Fibroblast of villous mesenchyme (primary cell): ENCODE measurements around the gene F5. TPM values are rescaled to one million over a fixed set of nuclear protein-coding genes. Genes with fewer than 3 reads are reported as not detected.

Experiments used
- DNase-seq: peaks from one replicate; pipeline ENCODE4 v3.0.0-alpha.2; 2010; ENCODE audit warnings: low read depth
- H3K4me3 ChIP-seq: 2 replicates; pipeline ENCODE4 v1.5.1; 2011; ENCODE audit warnings: low read depth, mild to moderate bottlenecking, low read length
- CTCF ChIP-seq: IDR thresholded peaks from 2 replicates; pipeline ENCODE4 v1.5.1; 2012; ENCODE audit warnings: low read depth, mild to moderate bottlenecking, low read length; ENCODE audit not compliant: insufficient read depth
- total RNA-seq: library from RNA; depleted of rRNA; stranded (reverse); fragments of >200 nt; gene quantifications from 2 replicates; pipeline ENCODE4 v1.2.3, GENCODE V29; 2012

Gene F5
- total RNA-seq, 1 donor: not detected

GRCh38 chr1:169483500-169483966 is 102.7 kb downstream of the F5 start:
- peak overlapping the region; percentile 76 for H3K4me3 ChIP-seq
- peak; percentile 90 for DNase-seq
- TF ChIP-seq CTCF: no peak

- no peak overlapping the region for H3K4me3 ChIP-seq
- no peak for TF ChIP-seq CTCF
- peak; percentile 57 for DNase-seq
Observed at GRCh38 chr1:169479363-169480066, 106.8 kb downstream of the F5 start.

GRCh38 chr1:169478094-169478672 is 108.1 kb downstream of the F5 start:
- DNase-seq: no peak
- no peak for TF ChIP-seq CTCF

GRCh38 chr1:169475806-169476387 is 110.4 kb downstream of the F5 start:
- no peak for TF ChIP-seq CTCF
- no peak for DNase-seq
- no peak overlapping the region for H3K4me3 ChIP-seq

More at GRCh38 chr1:169478094-169478672, 108.1 kb downstream of the F5 start:
- H3K4me3 ChIP-seq: no peak overlapping the region

- H3K4me3 ChIP-seq: no peak overlapping the region
- no peak for TF ChIP-seq CTCF
- DNase-seq: no peak
Observed at GRCh38 chr1:169474302-169474995, 111.8 kb downstream of the F5 start.

- H3K4me3 ChIP-seq: no peak overlapping the region
- DNase-seq: no peak
- no peak for TF ChIP-seq CTCF
Observed at GRCh38 chr1:169473347-169473746, 112.9 kb downstream of the F5 start.
